Measurements from ENCODE around the gene DCXR.
A peak's percentile ranks its signal among the peaks of the same experiment; 100 is the strongest.

The DCXR gene

DNA sequence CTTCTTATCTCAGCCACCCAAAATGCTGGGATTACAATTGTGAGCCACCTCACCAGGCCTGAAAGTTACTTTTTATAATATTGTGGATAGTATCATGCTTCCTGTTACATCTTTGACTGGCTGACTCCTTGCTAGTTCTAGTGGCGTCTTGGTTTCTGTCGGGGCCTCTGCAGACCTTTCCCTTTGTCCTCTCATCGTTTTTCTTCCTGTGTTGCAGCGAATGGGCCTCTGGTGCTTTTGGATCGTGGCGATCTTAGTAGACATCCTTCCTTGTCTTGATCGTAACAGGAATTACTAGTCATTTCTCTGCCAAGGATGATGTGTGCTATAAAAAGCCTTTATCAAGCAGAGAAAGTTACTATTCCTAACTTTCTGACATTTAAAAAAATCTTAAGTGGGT is 39.3 kb downstream of the DCXR start:
- DNase-seq (ENCODE audit: low read depth): no peak

- DNase-seq (ENCODE audit: low read depth): no peak
Observed at GRCh38 chr17:81996757-81997441, 40.6 kb downstream of the DCXR start.

- DNase-seq (ENCODE audit: low read depth): no peak
Observed at GRCh38 chr17:81996232-81996756, 41.2 kb downstream of the DCXR start.

GRCh38 chr17:81995463-81996231 is 41.9 kb downstream of the DCXR start:
- no peak for DNase-seq (ENCODE audit: low read depth)

DNA sequence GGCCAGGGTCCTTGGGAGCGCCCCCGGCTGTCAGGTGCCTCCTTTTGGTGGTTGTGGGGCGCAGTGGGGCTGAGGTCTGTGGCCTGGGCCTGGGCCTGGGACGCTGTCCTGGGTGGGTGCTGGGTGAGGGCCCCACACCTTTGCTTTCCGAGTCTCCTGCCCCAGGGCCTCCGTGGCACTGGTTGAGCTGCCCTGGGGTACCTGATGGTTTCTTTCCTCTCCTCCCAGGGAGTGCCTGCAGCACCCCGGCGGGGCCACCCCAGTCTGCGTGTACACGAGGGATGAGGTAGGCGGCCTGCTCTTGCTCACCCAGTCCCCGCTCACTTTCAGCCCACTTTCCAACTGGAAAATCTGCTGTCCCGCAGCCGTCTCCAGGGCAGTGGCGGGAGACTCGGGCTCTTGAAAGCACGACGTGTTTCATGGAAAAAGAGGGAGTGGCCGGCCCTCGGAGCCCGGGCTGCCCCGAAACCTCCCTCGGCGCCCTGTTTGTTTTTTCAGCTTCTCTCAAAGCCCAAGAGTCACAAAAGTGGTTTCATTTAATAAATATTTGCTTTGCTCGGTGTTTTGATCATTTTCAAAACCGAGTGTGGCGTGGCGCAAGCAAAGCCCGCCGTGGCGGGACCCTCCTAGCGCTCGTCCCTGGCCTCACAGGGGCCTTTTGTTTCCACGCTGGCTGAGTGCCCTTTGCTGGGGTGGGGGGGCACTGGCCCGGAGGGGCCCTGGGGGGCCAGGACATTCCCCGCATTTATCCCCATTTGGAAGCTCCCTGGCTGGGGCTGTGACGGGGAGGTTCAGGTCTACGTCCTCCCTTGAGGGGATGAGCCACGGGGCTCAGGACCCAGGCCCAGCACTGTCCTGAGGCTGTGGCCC is 42.7 kb downstream of the DCXR start:
- DNase-seq (ENCODE audit: low read depth): no peak

DNA sequence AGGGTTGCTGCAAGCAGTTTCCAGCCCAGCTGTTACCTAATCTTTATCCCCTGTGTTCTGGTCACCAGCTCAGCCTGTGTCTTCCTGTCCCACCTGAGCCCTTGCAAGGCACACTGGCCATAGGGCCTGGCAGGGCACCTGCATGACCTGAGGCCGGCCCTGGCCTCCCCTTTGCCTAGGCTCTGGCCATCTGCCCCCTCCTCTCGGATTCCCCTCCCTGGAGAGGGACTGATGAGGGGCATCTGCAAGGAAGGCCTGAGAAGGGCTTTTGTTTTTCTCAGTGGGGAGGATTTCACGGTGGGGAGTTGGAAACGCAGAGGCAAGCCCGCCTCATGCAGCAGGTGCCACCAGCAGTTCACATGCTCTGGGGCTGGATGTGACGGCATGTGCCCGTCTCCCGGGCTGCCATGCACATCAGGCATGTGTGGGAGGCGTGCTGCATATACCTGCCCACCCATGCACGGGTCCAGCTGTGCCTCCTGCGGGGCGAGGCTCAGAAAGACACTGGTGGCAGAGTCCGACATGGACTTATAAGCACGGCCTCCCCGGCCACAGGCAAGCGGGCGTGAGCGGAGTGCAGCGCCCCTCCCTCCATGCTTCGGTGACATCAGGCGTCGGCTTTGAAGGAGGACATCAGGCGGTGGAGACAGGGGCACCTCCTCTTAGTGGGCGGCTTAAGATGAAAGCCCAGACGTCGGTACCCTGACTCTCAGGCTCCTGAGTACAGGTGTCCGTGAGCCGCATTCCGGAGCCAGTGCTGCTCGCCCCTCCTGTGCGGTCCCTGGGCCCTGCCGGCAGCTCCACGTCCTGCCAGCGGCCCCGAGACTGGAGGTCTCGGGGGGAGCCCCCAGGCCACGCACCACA is 43.5 kb downstream of the DCXR start:
- no peak for DNase-seq (ENCODE audit: low read depth)

DNA sequence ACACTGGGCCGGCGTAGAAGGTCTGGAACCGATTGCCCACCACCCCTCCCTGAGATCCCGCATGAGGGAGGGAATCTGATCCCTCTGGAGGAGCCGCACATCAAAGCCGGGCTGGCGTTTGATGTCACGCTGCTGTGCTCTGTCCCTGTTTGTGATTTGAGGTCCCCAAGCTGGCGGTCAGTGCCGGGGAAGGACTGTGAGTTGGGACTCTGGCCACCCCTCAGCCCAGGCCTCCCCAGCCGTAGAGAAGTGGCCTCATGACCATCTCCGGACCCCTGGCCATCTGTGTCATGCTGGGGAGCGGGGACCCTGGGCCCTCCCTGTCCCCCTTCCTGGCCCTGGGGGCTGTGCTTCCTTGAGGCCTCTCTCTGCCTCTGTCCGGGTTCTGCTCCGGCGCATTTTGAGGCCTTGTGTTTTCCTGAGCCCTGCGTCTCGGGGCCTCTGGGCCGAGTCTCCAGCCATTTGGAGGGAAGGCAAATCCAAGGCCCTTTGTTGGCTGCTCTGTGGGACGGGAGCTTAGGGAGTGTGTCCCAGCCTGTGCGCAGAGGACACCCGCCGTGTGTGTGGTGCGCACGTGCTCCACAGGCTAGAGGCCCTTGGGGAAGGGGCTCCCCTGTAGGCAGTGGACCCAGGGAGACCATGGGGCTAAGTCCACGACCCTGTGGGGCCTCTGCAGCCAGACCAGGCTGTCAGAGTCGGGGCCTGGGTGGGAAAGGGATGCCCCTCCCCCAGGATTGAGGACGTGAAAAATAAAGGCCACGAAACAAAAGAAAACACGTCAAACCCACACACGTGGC is 45.0 kb downstream of the DCXR start:
- DNase-seq (ENCODE audit: low read depth): no peak

DNA sequence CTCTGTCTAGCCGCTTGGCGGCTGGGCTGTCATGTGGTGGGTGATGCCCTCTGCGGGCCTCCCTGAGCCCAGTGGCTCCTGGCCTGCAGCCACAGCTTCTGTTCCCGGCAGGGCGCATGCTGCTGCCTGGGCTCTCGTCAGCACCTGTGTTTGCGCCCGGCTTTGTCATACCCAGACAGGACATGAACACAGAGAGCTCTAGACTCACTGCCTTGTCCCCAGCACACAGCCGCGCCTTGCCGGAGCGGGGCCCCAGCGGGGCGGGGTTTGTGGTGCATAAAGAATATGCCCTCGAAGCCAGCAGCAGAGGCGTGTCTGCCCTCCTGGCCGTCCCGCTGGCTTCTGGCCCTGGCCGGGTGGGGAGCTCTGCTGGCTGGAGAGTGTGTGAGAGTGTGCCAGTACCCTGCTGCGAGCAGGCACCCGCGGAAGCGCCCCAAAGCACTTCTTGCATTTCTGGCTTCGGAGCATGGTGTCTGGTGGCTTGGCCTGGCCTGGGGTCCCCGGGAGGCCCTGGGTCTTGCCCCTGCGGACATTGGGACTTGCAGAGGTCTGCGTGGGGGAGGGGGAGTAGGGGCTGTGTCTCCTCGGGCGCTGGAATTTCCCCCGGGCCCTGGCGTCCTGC is 45.7 kb downstream of the DCXR start:
- peak; percentile 53 for DNase-seq (ENCODE audit: low read depth)

DNA sequence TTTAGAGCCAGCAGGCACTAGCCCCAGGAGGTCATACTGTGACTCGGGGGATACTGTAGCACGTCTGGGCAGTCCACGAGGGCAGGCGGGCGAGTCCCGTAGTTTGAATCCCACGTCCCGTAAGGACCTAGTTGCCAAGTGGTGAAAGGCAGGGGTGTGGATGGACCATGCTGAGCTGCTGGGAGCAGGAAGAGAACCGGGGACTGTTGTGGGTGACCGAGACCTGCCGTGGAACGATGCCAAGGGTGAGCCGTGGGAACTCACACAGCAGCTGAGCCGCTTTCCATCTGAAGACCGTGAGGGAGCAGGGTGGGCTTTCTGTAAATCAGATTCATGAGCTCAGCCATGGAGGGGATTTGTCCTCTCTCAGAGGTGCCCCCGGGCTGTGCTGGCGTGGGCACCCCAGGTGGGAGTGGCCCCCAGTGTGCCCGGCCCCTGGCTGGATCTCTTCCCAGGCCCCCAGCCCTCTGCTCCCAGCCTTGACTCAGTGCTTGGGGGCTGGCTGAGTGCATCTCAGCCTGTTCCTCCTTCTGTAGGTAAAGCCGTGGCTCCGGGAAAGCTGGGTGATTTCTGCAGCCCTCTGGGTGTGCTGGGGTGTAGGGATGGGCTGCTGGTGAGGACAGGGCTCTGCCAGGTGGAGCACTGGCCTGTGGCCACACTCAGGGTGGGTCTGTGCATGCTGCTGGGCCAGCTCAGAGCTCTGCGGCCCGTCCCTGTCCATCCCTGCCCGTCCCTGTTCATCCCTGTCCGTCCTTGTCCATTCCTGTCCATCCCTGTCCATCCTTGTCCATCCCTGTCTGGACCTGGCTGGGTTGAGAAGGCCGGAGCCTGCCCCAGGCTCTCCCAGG is 46.4 kb downstream of the DCXR start:
- no peak for DNase-seq (ENCODE audit: low read depth)

GRCh38 chr17:81987161-81987770 is 50.2 kb downstream of the DCXR start:
- no peak for DNase-seq (ENCODE audit: low read depth)

DNA sequence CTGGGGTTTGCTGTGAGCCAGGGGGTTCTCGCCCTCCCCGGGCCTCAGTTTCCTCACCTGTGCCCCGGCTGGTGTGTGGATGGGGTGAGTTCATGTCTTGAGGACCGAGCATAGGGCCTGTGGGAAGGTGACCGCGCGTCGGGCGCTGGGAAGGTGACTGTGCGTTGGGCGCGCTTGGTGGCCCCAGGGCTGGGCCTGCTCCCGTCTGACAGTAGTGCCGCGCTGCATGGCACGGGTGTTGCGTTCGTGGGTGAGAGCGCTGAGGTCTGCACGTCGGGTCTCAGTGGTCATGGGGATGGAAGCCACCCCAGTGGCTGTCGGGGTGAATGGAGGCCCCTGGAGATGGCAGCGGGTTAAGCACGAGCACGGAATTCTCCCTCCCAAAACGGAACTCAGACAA is 50.9 kb downstream of the DCXR start:
- no peak for DNase-seq (ENCODE audit: low read depth)
